Peyer's patch (tissue), 4 donors: ENCODE data around the gene COL20A1. TPM values are rescaled to one million over a fixed set of nuclear protein-coding genes. Genes with fewer than 3 reads are reported as not detected.
"Not testable (repeated sequence)": the region's sequence is repeated elsewhere in the genome, so short reads cannot be mapped to it uniquely, and the experiment has no call there.

Source experiments
- DNase-seq, 3 donors: peaks; one replicate each; pipeline ENCODE4 v3.0.0-alpha.2; 2017 to 2019
- H3K27ac ChIP-seq, 4 donors: fragments of 200-600 bp; sonication (generic); one replicate each; pipeline ENCODE4 v1.5.1; 2016 to 2019
- H3K27me3 ChIP-seq, 2 donors: fragments of 200-600 bp; sonication (generic); one replicate each; pipeline ENCODE4 v1.5.1; 2019
- H3K36me3 ChIP-seq, 3 donors: fragments of 200-600 bp; sonication (generic); one replicate each; pipeline ENCODE4 v1.5.1; 2016 to 2019
- H3K4me1 ChIP-seq, 4 donors: fragments of 200-600 bp; sonication (generic); one replicate each; pipeline ENCODE4 v1.5.1; 2016 to 2019
- H3K4me3 ChIP-seq, 4 donors: fragments of 200-600 bp; sonication (generic); 1 replicate in 3 of 4; 2 replicates in 1 of 4; pipeline ENCODE4 v1.5.1; 2016 to 2019; ENCODE audit warnings: mild to moderate bottlenecking in 1 of 4
- H3K9me3 ChIP-seq, 4 donors: fragments of 200-600 bp; sonication (generic); one replicate each; pipeline ENCODE4 v1.5.1; 2016 to 2019; ENCODE audit warnings: mild to moderate bottlenecking in 1 of 4
- POLR2A ChIP-seq, 2 donors: fragments of 450-650 bp; IDR thresholded peaks; one replicate each; pipeline ENCODE4 v1.5.1; 2017; ENCODE audit warnings: antibody characterized with exemption in 2 of 2, mild to moderate bottlenecking in 2 of 2, moderate library complexity in 2 of 2
- total RNA-seq, 4 donors: library from RNA; depleted of rRNA; stranded (reverse); fragments of >200 nt; gene quantifications; one replicate each; pipeline ENCODE4 v1.1.0, GENCODE V29; 2016
- TF ChIP-seq, protein P1 (sequence below), 6 experiments: fragments of 450-650 bp in 4 of 6; fragments of 200-600 bp in 2 of 6; sonication (generic) in 1 of 6; IDR thresholded peaks; one replicate each; pipeline ENCODE4 v1.5.1; 2017 to 2019; ENCODE audit warnings: antibody characterized with exemption in 6 of 6, mild to moderate bottlenecking in 3 of 6, moderate library complexity in 1 of 6

The COL20A1 gene
- total RNA-seq, 4 donors from 2014 or later = not detected

DNA sequence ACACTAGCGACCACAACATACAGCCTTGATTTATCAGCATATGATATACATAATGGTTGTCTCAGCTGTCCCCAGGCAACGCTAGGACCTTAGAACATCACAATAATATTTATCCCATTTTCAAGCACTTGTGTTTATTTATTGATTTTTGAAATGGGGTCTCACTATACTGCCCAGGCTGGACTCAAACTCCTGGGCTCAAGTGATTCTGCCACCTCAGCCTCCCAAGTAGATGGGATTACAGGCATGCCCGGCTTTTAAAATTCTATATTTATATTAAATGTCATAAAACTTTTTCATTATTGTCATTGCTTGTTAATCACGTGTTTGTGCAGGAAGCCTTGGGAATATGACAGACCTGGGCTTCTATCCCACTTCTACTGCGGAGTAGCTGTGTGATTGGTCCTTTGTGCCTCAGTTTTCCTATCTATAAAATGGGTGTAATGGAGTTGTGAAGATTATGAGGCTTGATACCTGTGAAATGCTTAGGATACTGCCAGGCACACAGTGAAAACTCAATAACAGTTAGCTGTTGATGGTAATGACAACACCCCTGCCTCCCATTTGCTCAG is 10.2 kb downstream of the COL20A1 start:
- Histone ChIP-seq H3K27me3 (no peaks in the 10 kb centered on the region), H3K4me3 (no peak overlapping the region), H3K36me3 (no peaks in the 10 kb centered on the region), H3K27ac (no peak overlapping the region), H3K4me1 (no peaks in the 10 kb centered on the region), H3K9me3 (no peaks in the 10 kb centered on the region)
- TF ChIP-seq, protein P1, sequence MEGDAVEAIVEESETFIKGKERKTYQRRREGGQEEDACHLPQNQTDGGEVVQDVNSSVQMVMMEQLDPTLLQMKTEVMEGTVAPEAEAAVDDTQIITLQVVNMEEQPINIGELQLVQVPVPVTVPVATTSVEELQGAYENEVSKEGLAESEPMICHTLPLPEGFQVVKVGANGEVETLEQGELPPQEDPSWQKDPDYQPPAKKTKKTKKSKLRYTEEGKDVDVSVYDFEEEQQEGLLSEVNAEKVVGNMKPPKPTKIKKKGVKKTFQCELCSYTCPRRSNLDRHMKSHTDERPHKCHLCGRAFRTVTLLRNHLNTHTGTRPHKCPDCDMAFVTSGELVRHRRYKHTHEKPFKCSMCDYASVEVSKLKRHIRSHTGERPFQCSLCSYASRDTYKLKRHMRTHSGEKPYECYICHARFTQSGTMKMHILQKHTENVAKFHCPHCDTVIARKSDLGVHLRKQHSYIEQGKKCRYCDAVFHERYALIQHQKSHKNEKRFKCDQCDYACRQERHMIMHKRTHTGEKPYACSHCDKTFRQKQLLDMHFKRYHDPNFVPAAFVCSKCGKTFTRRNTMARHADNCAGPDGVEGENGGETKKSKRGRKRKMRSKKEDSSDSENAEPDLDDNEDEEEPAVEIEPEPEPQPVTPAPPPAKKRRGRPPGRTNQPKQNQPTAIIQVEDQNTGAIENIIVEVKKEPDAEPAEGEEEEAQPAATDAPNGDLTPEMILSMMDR (IDR thresholded peaks at IDR 0.05) = no peak
- TF ChIP-seq POLR2A (IDR thresholded peaks at IDR 0.05) = no peak
- no peak for DNase-seq

DNA sequence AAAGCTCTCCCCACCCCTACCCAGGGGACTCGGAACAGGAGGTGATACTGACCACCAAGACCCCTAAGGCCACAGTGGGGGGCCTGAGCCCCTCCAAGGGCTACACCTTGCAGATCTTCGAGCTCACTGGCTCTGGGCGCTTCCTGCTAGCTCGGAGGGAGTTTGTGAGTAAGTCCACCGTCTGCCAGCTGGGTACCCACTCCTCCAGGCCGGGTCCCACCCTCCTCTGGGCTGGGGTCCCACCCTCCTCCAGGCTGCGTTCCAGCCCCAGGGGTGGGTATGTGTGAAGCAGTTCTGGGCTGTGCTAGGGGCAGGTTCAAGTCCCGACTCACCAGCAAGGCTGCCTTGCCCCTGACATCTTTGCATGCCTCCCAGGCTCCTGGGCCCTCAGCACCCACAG is 12.4 kb downstream of the COL20A1 start:
- Histone ChIP-seq H3K27ac (no peak overlapping the region), H3K9me3 (no peaks in the 10 kb centered on the region), H3K36me3 (no peaks in the 10 kb centered on the region), H3K27me3 (no peaks in the 10 kb centered on the region), H3K4me1 (no peaks in the 10 kb centered on the region), H3K4me3 (no peak overlapping the region)
- TF ChIP-seq, protein P1 (IDR thresholded peaks at IDR 0.05) = no peak
- no peak for TF ChIP-seq POLR2A (IDR thresholded peaks at IDR 0.05)
- DNase-seq = no peak

DNA sequence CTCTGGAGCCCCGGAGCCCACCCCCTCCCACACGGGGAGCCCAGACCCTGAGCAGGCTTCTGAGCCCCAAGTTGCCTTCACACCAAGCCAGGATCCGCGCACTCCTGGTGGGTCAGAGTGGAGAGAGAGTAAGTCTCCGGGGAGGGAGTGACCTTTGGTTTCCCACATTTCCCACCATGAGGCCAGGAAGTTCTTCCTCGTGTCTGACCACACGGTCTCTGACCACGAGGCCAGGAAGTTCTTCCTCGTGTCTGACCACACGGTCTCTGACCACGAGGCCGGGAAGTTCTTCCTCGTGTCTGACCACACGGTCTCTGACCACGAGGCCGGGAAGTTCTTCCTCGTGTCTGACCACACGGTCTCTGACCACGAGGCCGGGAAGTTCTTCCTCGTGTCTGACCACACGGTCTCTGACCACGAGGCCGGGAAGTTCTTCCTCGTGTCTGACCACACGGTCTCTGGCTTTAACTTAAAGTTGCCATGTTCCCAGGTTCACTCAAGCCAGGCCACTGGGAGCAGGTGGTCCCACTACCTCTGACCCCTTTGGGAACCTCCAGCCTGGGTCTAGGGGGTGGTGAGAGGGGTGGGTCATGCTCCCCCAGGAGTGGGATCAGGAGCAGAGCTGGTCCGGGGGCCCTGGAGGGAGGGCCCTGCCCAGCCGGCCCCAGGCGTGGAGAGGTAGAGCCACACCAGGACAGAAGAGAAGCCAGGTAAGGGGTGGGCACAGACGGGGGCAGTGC is 13.1 kb downstream of the COL20A1 start:
- H3K36me3 ChIP-seq, H3K27ac ChIP-seq, H3K4me3 ChIP-seq, DNase-seq, H3K4me1 ChIP-seq, H3K27me3 ChIP-seq, H3K9me3 ChIP-seq: not testable (repeated sequence)

DNA sequence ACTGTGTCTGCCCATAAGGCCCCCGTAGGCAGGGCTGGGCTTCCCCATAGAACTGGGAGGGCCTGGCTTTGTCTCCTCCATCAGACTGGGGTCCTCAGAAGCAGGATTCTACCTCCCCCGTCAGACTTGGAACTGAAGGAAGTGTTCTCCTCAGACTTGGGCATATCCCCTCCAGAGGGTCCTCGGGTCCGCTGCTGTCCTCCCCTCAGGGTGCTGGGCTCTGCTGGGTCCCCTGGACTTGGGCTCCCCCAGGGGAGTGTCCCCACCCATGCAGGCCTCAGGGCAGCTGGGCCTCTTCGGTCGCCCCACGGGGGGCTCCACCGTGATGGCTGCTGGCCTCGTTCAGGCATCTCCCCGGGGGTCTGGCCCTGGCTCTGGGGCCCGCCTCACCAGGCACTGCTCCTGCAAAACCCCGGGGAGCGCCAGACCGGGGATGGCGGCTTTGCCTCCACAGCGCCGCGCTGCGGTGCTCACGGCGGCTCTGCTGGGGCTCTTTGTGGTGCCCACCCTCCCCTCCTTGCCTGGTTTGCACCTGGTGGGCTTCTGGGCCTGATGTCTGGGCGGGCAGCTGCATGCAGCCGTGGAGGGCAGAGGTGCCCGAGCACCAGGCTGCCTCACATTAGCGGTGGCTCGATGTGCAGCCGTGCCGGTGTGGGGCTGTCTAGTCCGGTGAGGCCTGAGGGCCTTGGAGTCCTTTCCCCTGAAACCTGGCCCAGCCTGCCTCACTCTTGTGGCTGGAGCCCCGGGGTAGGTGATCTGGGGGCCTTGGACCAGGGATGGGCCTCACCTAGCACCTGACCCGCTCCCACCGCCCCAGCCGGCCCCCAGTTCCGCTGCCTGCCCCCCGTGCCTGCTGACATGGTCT is 13.9 kb downstream of the COL20A1 start:
- Histone ChIP-seq H3K27me3 (no peaks in the 10 kb centered on the region), H3K9me3 (no peaks in the 10 kb centered on the region), H3K4me3 (no peak overlapping the region), H3K36me3 (no peaks in the 10 kb centered on the region), H3K4me1 (no peaks in the 10 kb centered on the region), H3K27ac (no peak overlapping the region)
- no peak for TF ChIP-seq POLR2A (IDR thresholded peaks at IDR 0.05)
- TF ChIP-seq, protein P1 (IDR thresholded peaks at IDR 0.05) = no peak
- DNase-seq = no peak

DNA sequence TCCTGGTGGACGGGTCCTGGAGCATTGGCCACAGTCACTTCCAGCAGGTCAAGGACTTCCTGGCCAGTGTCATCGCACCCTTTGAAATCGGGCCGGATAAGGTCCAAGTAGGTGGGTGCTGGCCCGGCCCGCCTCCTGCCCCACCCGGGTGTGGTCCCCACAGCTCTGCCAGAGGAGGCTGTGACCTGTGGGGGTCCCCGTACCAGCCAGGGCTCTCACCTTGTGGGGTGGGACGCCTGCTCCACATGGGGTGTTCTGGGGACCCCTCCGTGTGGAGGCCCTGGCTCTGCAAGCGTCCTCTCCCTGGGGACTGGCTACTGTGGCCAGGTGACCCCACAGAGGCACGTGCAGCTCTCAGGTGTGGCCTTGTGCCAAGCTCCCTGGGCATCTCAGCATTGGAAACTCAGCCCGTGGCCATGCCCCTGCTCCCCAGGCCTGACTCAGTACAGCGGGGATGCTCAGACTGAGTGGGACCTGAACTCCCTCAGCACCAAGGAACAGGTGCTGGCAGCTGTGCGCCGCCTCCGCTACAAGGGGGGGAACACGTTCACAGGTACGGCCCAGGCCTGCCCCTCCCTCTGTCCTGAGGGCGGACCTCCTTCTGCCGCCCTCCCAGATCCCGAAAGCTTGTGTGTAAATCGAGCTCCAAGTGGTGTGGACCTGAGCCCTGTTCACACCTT is 14.7 kb downstream of the COL20A1 start:
- TF ChIP-seq POLR2A (IDR thresholded peaks at IDR 0.05) = no peak
- TF ChIP-seq, protein P1 (IDR thresholded peaks at IDR 0.05) = no peak
- Histone ChIP-seq H3K9me3 (no peaks in the 10 kb centered on the region), H3K36me3 (no peaks in the 10 kb centered on the region), H3K27me3 (no peaks in the 10 kb centered on the region), H3K4me1 (no peaks in the 10 kb centered on the region), H3K27ac (no peak overlapping the region), H3K4me3 (no peak overlapping the region)
- no peak for DNase-seq
